LHCN-M2 (cell line): ENCODE measurements around the gene TBX10. TPM values are rescaled to one million over a fixed set of nuclear protein-coding genes. Genes with fewer than 3 reads are reported as not detected.
"Not testable (repeated sequence)": the region's sequence is repeated elsewhere in the genome, so short reads cannot be mapped to it uniquely, and the experiment has no call there.

Source experiments
- DNase-seq: peaks from one replicate; pipeline ENCODE4 v3.0.0-alpha.2; 2012; ENCODE audit warnings: low read depth
- polyA plus RNA-seq: library from polyadenylated mRNA; unstranded; fragments of >200 nt; gene quantifications from one replicate; pipeline ENCODE4 v1.2.1, GENCODE V29; 2012; ENCODE audit warnings: missing spikeins
- total RNA-seq: library from RNA; depleted of rRNA; stranded (reverse); fragments of >200 nt; gene quantifications from 2 replicates; pipeline ENCODE4 v1.2.3, GENCODE V29; 2014; rRNA removed

Gene TBX10
- total RNA-seq, result not detected in 2 replicates
- polyA plus RNA-seq, result not detected

- DNase-seq, result no peak
These were observed at the start of gene TBX10 for GRCh38 chr11:67639438-67639859. Gene TBX10, minus strand, starts transcription at chr11:67639763. Its CDS starts 291 bp downstream, at chr11:67639472.

DNA sequence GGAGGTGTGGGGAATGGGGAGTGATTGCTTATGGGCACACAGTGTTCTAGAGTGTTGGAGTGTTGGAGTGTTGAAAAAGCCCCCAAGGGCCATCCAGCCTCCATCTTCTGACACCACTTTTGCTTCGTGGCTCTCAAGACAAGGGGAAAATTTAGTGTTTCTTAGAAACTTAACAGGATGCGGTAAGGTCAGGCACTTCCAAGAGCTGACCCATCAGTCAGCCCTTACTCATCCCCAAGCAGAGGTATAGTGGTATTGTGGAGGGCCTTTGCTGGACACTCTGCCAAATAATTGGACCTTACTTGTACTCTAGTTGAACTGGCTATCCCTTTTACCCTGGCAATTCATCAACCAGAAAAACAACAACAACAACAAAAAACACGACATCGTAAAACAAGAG is 49.6 kb upstream of the TBX10 start:
- no peak for DNase-seq

DNA sequence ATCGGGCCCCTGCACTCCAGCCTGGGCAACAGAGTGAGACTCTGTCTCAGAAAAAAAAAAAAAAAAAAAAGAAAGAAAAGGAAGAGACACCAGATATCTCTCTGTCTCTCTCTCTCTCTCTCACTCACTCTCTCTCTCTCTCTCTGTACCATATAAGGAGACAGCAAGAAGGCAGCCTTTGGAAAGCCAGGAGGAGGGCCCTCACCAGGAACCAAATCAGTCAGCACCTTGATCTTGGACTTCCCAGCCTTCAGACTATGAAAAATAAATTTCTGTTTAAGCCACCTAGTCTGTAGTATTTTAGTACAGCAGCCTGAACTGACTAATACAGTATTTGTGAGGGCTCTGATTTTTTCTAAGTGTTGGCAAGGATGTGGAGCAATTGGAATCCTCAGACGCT is 48.4 kb upstream of the TBX10 start:
- no peak for DNase-seq

GRCh38 chr11:67685641-67686332 is 46.2 kb upstream of the TBX10 start:
- DNase-seq, result not testable (repeated sequence)

DNA sequence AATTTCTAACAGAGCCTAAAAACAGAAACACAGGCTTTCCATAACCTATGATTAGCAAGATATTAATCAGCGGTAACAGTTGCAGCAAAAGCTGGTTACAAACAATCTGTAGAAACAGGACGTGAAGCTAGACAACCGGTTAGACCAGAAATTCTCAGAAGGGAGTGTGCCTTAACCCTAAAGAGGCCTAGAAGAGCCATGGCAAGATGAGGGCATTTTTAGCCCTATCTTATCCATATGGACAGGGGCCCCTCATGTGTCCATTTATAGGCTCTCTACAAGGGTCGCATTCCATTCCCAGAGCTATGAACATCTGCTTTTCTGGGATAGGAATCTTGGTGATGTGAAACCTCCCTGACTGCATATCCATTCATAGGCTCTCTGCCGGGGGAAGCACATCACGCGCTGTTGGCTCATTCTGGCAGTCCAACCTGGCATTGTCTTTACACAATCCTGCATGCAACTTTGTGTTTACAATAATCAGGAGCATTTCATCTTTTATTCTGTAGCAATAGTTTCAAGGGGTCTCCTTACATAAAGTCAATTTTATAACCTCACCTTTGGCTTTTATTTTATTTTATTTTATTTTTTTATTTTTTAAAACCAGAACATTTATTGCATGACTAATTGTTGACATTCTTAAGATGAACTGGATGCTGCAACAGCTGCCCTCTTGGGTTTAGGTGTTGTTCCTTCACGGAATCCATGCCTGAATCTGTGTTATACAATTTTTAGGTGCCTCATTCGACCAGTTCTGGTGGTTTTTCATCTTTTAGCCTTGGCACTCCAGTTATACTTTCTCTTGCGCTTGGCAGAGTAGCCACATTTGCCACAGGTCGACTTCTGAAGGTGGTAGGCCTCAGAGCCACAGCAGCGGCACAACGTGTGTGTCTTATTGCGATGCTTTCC is 42.8 kb upstream of the TBX10 start:
- DNase-seq, result not testable (repeated sequence)

DNA sequence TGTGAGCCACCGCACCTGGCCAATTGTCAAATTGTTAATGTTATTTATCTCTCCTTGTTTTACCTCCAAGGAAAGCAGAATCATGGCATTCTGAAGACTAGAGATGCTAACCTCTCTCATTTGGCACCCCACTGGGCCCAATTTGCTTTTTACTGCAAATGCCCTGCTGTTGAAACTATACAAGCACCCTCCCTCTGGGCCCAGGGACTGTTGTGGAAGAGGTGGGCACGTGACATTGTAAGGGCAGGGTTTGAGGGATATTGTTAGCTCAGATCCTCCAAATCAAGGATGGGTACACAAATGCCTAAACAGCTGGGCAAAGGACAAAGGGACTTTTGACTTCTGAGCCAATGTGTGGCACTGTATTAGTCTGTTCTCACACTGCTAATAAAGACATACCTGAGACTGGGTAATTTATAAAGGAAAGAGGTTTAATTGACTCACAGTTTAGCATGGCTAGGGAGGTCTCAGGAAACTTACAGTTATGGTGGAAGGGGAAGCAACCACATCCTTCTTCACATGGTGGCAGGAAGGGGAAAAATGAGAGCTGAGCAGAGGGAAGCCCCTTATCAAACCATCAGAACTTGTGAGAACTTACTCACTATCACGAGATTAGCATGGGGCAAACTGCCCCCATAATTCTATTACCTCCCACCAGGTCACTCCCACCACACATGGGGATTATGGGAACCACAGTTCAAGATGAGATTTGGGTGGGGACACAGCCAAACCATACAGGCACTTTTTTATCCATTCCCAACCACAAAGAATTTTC is 41.3 kb upstream of the TBX10 start:
- no peak for DNase-seq

DNA sequence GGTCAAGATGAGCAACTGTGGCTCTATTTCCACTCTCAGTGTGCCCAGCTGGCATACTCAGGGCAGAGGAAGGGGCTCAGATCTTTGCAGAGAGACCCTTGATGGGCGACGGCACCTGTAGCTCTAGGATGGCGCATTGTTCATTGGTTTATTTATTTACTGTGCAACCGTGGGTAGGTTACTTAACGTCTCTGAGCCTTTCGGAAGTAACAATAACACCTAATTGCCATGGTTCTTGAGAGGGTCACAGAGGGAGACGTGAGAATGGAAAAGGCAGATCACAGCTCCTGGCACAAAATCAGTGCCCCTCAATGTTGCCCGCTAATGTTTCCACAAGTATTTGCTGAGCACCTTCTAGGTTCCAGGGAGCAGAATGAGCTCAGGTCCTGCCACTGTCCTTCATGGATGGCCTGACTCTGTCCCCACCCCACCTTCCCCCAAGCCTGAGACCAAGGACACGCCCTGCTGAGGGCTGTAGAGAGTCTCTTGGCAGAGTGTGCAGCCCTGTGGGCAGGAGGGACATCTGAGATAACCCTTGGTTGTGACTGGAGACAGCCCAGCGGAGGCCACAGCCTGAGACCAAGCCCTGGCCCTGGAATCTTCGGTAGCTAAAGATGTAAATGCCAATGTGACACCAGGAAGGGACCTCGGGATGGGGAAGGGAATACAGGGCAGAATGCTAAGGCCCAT is 35.6 kb upstream of the TBX10 start:
- no peak for DNase-seq

GRCh38 chr11:67674442-67674871 is 34.9 kb upstream of the TBX10 start, which contains the start of gene ALDH3B2:
Gene ALDH3B2, minus strand, starts transcription at chr11:67674623. Its CDS starts 7,688 bp downstream, at chr11:67666935.
- DNase-seq, result no peak

DNA sequence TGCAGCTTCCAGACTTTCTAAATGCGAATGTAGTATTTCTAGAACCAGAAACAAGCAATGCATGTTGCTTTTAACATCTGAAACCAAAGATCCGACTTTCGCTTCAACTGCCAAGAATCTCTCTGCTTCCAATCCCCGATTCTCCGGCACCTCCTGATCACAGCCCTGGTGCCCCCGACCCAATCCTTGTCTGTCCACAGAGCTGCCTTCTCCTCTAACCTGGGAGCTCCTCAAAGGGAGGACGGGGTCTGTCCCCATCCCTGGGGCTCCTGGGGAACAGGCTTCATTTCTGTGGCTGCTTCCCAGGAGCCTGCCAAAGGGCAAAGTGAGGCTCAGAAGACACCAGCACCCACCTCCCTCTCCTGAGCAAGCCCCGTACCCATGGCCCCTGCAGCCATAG is 34.3 kb upstream of the TBX10 start:
- DNase-seq, result no peak

GRCh38 chr11:67673358-67673757 is 33.8 kb upstream of the TBX10 start:
- DNase-seq, result no peak

DNA sequence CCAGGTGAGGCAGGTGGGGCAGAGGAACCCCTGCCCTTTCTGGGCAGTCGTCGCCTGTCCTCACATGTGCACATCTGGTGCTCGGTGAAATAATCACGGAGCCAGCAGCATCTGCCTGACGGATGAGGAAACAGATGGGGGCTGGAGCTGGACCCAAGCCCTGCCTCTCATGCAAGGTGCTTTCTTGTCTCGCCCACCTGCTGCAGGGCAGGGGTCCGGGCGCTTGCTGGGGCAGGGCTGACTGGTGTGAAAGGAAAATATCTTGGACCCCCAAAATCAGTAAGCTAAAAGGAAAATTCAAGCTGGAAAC is 31.6 kb upstream of the TBX10 start:
- DNase-seq, result no peak

DNA sequence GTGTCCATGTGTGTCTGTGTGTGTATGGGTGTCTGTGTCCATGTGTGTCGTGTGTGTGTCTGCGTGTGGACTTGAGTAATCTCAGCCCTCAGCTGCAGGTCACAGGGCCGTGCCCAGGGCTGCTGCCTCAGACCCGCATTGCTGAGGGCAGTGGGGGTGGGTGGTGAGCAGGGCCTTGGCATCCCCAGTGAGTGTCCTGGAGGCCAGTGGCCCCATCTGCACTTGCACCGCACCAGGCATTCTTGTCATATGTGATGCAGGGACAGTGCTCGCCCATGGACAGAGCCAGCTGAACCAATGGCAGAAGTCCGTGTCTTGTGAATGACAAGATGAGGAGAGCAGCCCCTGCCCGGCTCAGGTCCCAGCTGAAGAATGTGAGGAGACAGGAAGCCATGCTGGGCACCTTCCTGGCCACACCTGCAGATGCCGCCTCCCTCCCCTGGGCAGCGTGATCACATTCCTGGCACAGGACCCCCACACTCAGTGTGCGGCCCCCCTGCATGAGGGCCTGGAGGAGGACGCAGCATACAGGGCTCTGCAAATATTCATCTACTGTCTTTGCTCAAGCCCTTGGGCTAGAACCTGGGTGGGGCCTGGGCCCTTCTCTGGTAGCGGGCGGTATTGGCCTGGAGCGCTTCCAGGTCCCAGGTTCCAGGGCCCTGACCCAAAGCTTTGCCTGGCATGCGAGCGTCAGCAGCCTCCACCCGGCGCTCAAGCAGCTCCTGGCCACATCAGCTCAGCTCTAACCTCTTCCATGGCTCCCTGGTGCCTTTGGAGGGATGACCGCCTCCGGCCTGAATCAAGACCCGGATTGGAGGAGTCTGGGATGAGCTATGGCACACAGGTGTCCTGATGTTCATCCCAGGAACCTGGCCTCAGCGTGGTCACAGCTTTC is 31.0 kb upstream of the TBX10 start:
- no peak for DNase-seq

DNA sequence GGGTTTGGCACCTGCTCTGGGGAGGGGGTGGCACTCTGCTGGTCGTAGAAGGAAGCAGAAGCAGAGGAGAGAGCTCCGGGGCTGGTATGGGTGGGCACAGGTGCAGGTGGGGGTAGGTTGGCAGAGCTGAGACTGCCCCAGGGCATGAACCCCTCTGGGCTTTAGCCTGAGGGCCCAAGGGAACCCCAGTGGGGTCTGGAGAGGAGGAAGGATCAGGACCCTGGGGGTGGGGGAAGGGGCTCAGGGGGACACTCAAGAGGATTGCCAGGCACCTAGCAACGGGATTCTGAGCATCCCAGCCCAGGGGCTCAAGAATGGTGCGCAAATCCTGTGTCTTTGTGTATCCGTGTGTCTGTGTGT is 28.6 kb upstream of the TBX10 start:
- no peak for DNase-seq

- DNase-seq, result no peak
These were observed 28.1 kb upstream of the TBX10 start for GRCh38 chr11:67667490-67668191.

DNA sequence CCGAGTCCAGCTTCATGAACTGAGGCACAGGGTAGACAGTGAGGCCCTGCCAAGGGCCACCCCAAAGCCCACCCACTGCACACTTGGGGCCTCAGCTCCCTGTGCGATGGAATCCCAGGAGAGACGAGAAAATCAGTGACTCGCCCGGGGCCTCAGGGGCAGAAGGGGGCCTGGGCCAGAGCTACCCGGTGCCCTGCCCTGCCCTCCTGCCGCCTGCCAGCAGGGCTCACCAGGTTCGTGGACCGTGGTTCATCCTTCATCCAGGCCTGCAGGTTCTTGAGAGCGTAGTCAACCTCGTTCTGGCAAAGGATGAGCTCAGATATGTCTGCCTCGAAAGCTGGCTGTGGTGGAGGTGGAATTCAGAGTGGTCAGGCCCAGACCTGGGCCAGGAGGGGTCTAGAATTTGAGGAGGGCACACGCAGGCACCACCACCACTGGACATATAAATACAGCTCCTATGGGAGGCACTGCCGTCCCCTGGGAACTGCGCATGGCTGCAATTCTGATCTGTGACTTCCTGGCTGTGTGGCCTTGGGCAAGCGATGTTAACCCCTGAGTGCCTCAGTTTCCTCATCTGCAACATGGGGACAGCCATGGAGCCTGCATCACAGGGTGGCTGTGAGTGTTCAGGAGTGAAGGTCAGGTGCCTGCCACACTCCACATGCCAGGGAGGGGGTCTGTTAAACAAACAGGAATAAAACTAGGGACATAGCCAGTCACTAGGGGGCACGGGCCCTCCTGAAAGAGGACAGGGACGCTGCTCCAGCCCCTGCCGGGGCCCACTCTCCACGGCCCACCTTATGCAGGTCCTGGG is 27.3 kb upstream of the TBX10 start:
- DNase-seq, result no peak

DNA sequence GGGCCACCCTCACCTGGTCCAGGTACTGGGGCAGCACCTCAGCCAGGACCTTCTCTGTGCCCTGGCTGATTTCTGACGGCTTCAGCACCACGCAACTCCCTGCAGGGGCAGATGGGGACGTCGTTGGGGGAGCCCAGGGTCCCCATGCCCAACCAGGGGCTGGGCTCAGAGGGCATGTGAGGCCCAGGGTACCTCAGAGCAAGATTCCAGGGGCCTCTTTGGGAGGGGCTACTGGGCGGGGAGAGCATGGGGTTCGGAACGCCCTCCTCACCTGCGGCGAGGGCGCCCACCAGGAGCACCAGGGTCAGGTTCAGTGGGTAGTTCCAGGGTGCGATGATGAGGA is 26.7 kb upstream of the TBX10 start:
- DNase-seq, result no peak

DNA sequence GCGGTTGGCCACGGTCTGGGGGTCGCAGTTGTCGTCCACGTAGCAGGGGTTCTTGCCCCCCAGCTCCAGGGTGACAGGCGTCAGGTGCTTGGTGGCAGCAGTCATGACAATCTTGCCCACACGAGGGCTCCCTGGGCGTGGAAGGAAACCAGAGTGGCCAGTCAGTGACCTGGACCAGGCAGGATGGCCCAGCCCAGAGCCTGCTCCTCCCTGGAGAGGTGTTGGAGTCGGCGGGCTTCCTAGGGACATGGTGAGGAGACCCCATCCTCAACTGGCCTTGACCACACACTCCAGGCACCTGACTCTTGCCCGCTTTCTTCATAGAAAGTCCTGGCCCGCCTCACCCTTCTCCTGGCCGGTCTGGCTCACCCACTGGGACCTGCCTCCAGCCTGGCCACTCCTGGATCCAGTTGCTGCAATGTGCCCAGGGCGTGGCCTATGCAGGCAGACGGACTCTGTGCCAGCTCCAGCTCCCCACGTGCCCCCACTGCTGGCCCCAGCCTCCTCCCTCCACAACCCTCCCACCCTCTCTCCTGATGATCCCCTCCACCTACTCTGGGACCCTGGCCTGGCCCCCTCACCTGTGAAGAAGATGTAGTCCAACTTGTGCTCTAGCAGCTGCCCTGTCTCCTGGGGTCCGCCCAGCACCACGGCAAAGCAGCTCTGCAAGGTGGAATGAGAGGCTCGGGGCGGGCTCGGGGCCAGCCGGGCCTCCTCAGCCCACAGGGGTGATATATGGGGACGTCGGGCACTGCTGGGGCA is 26.2 kb upstream of the TBX10 start:
- no peak for DNase-seq
